Heart left ventricle (tissue), 13 donors: Measurements from ENCODE around the gene FREY1.

Source experiments
- POLR2A ChIP-seq, 2 donors: fragments of 450-650 bp; IDR thresholded peaks; one replicate each; pipeline ENCODE4 v1.6.1; 2017; ENCODE audit warnings: antibody characterized with exemption in 2 of 2, mild to moderate bottlenecking in 2 of 2, moderate library complexity in 2 of 2
- TF ChIP-seq, protein P1 (sequence below), 12 donors: fragments of 200-600 bp; sonication (generic) in 4 of 12; IDR thresholded peaks; one replicate each; pipeline versions ENCODE4 v1.5.0 to v1.8.0; 2018 to 2022; ENCODE audit warnings: antibody characterized with exemption in 12 of 12, mild to moderate bottlenecking in 5 of 12
- donor health status: ischemic (EF 13 %, LVEDD 7.1; RV severe dilation, severe dysfunction).
- donor health status: DM: no; HTN: yes; CAD: no.
- donor health status: DM: no; HTN: no; CAD: no.
- donor health status: ischemic (EF 25% LVEDD 6.9; RV normal size, moderate dysfunction).
- donor health status: ischemic (EF 25% LVEDD 5.7; RV mildly dilated, moderate dysfunction).
- donor health status: ischemic (EF 35%, LVEDD 5.7; RV mildly dilated, moderate dysfunction).
- donor health status: nonischemic (EF 11% LVEDD 7.7; RV severe dilation, severe dysfunction).
- donor health status: DM: yes; HTN: yes; CAD: no.
- donor health status: PGD.
- donor health status: ischemic (EF 29% LVEDD 5.4; RV normal size, mild dysfunction).
- donor health status: nonischemic (EF 23%, LVEDD 6.1; RV moderate dilation, normal function).

DNA sequence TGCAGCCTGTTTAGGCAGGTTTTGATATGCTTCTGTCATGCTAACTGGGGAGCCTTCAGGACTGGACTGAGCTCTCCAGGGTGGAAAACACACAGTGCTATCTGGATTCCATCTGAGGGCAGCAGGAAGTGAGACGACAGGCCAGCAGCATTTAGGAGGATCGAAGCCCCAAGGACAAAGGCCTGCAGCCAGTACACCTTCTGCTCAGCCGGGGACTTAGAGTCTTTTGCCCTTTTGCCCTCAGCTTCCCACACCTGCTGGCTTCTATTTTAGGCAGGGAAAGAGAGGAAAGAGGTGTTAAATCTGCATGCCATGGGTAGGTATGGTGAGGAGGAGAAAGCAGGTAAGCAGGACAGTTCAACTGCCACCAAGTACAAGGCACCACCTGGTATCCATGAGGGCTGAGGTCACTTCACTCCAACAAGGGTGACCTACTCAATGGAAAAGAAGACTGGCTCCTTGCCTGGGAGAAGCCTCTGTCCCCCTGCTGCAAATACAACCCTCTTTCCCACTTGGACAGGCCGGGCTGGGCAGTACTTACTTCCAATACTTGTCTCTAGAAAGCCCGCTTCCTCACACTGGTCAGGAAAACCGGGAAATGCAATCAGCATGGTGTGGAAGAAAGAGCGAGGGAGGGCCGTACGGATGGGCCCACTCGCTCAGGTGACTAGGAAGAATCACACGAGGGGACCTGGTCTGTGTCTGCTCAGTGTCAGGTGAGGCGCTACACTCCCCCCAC lies 27.7 kb upstream of the FREY1 start:
- TF ChIP-seq, protein P1, sequence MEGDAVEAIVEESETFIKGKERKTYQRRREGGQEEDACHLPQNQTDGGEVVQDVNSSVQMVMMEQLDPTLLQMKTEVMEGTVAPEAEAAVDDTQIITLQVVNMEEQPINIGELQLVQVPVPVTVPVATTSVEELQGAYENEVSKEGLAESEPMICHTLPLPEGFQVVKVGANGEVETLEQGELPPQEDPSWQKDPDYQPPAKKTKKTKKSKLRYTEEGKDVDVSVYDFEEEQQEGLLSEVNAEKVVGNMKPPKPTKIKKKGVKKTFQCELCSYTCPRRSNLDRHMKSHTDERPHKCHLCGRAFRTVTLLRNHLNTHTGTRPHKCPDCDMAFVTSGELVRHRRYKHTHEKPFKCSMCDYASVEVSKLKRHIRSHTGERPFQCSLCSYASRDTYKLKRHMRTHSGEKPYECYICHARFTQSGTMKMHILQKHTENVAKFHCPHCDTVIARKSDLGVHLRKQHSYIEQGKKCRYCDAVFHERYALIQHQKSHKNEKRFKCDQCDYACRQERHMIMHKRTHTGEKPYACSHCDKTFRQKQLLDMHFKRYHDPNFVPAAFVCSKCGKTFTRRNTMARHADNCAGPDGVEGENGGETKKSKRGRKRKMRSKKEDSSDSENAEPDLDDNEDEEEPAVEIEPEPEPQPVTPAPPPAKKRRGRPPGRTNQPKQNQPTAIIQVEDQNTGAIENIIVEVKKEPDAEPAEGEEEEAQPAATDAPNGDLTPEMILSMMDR (IDR thresholded peaks at IDR 0.05): no peak
- no peak for TF ChIP-seq POLR2A (IDR thresholded peaks at IDR 0.05)
